HUDEP-2 (cell line): ENCODE measurements around the gene NOL8.

Experiments
- DNase-seq, 76 experiments: peaks; one replicate each; lab custom pipeline; 2025; ENCODE audit not compliant: unreplicated experiment in 76 of 76; lab: John Stamatoyannopoulos, UW

NOL8 gene

GRCh38 chr9:92313624-92314012 lies 11.5 kb downstream of the NOL8 start:
- DNase-seq, result no peak

- peak in 6 of 76 experiments; percentile 1 to 27 (median 12) for DNase-seq
Measured at GRCh38 chr9:92312887-92313623, 12.1 kb downstream of the NOL8 start.

- DNase-seq, result no peak
Measured at GRCh38 chr9:92310562-92310961, 14.6 kb downstream of the NOL8 start.

- no peak for DNase-seq
Measured at GRCh38 chr9:92308893-92309292, 16.3 kb downstream of the NOL8 start.

DNA sequence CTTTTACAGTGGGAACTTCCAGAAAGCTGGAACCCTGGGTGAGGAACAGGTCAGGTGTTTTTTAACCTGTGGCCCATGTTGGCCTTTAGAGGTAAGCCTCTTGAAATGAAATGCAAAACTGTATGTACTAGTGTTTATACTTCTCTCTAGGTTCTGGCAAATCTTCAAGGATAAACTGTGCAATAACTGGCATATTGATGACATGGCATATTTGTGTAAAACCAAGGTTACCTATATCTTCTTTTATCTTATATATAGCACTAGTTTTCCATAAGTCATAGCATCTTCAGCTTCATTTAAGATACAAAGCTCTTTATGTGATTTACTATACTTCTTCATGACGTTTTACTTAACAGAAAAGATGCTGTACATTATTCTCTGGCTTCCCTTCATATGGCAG lies 24.2 kb downstream of the NOL8 start:
- no peak for DNase-seq

DNA sequence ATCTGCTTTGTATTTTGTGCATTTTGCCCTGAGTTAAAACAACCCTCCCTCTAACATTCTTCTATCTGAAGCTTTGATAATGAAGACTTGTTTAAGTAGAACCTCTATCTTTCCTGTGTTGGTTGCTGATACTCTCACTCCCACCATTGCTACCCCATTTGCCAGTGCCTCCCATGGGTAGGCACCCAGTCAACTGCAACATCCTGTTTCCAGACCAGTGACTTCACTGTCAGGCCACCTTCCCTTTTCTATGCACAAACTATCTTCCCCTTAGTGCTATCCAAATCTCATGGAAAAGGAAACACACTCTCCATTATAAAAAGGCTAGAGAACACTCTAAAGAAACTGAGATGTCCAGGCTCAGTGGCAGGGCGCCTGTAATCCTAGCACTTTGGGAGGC lies 26.0 kb downstream of the NOL8 start:
- DNase-seq, result no peak

DNA sequence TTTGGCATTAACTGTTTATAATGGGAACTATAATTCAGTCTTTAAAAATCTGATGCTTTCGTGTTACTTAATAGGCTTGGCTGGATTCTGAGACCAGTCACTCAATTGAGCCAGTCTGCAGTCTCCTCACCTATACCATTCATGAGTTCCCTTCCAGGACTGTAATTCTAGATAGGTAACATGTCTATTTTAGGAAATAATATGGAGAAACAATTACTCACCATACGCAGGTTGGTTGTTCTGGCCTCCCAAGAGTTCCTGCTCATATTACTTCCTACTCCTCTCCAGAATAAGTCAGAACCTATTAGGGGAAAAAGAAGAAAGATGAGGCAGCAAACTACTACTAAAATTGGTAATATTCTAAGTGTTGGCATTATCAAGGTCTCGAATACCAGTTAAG lies 27.1 kb downstream of the NOL8 start:
- no peak for DNase-seq

DNA sequence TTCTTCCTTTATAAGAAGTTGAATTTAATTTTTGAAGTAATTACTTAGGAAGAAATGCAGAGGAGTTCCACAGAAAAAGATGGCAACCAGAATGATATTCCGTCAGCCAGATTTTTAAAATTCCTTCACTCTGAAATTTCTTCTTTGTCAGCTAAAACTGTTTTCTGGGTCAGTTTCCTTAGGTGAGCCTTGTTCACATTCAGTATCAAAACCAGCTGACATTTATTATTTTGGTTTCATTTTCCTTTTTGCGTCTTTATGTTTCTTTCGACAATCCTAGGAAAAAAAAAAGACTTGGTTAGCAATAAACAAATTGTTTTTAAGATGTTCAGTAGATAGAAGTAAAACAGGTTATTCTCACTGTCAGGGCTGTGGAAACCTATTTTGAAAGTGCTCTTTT lies 27.5 kb downstream of the NOL8 start:
- DNase-seq, result no peak

- peak in 55 of 76 experiments; percentile 3 to 80 (median 29) for DNase-seq
Measured at GRCh38 chr9:92295827-92296258, 29.3 kb downstream of the NOL8 start.

- peak in 72 of 76 experiments; percentile 6 to 89 (median 64) for DNase-seq
Measured at GRCh38 chr9:92295240-92295790, 29.8 kb downstream of the NOL8 start.

DNA sequence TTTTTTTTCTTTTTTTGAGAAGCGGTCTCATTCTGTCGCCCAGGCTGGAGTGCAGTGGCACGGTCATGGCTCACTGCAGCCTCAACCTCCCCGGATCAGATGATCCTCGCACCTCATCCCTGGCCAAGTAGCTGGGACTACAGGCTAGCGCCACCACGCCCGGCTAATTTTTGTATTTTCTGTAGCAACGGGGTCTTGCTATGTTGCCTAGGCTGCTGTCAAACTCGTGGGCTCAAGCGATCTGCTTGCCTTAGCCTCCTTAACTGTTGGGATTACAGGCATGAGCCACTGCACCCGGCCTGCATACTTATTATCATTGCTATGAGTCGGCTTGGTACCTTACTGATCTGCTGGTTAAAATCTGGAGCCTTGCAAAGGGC lies 30.9 kb downstream of the NOL8 start:
- DNase-seq, result peak in 31 of 76 experiments; percentile 3 to 62 (median 19)

DNA sequence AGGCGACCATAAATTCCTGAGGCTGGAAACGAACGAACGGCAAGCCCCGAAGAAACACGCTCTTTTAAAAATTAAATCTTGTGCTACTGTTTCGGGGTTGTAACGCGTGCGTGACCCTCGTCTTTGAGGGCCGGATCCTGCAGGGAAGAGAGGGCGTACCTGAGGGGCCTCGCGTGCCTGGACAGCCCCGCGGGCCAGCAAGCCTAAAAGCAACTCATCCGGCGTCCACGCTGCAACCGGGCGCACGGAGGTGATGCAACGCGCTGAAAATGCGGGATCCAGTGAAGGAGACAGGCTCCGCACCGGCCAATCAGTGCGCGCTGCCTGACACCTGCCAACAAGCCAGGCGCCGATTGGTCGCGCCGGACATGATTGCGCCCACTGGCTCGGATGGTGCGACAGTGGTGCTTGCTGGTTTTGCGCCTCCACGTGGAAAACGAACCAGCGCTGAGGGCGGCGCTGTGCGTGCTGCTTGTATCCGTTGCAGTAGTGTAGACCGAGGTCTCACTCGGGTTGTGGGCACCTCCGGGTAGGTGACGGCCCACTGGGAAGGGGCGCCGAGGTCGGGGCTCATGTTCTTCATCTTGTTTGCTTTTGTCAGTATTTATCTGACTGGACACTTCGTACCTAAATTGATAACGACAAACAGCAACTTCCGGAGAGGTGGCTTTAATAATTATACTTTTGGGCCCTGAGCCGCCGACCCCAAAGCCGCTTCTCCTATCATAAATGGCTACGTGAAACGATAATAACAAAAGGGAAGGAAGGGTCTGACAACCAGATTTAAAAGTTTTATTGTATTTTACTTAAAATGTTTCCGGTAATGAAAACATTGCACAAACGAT lies 31.5 kb downstream of the NOL8 start, which contains the start of gene IARS1:
Gene IARS1 (minus strand): TSS at position 246 of the 845 bp plus-strand sequence. CDS start 4,278 bp downstream, outside the sequence.
- peak; percentile 48 to 99 (median 97) for DNase-seq

DNA sequence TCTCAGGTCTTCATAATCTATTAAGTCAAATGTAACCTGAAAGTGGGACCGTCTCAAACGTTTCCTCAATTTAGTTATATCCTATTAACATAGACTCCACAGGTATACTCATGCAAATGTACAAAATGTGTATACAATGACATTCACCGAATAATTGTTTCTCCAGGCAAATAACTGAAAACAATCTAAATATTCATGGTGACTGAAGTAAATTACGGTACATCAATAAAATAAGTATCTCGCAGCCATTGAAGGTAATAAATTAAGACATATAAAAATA lies 32.1 kb downstream of the NOL8 start:
- no peak for DNase-seq

DNA sequence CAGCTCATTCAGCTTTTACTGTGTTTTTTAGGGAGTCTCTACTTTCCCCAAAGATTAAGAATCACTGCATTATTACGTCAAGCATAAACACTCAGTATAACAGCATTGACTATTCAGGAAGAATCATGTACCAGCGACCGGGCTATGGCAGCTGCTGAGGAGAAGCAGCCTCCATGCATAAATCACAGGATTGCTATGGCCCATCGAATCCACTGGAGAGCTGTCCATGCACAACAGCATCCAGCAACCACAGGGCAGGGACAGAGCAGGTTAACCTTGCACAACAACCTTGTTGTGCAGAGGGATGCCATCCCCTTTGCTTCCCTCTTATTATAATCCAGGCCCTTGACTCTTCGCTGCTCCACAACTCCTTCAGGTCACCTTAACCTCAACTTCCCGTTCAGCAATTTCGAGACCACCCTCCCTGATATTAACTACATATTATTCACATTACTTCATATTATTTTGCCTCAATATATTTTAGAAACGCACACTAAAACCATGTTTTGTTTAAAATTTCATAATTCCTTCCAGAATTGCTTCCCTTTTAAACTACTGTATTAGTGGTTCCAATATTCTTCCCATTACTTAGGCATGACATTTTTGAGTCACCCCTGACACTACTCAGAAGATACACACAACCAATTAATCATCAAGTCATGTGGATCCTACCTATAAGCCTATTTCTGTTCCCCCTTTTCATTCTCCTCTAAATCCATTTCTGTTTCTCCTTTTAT lies 32.6 kb downstream of the NOL8 start:
- DNase-seq, result peak in 1 of 76 experiments; percentile 5

GRCh38 chr9:92291577-92291976 lies 33.6 kb downstream of the NOL8 start:
- DNase-seq, result peak in 5 of 76 experiments; percentile 3 to 26 (median 8)

DNA sequence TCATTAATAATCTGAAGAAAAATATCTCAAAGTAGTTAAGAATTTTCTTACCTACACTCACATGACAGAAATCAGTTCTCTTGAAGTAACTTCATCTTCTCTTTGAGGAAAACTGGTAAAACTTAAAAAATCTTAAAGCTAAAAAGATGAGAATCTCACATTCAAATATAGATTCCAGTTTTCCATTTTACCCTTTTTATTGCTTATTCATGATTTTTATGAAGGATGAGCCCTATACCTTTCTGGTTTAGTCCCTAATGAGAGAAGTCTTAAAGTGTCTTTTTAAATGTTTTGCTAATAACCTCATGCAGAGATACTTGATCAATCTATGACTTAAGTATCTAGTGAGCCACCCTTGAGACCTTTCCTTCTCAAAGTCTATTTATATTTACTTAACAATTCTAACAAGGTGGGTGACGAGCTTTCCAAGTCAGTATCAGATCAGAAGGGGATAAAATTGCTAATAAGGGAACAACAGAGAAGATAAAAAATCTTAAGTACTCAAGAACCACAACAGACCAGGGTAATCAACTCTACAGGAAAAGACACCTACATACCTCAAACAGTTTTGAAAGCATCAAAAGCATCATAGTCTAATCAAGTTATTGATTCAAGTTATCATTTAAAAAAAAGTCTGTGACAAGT lies 34.2 kb downstream of the NOL8 start:
- no peak for DNase-seq

DNA sequence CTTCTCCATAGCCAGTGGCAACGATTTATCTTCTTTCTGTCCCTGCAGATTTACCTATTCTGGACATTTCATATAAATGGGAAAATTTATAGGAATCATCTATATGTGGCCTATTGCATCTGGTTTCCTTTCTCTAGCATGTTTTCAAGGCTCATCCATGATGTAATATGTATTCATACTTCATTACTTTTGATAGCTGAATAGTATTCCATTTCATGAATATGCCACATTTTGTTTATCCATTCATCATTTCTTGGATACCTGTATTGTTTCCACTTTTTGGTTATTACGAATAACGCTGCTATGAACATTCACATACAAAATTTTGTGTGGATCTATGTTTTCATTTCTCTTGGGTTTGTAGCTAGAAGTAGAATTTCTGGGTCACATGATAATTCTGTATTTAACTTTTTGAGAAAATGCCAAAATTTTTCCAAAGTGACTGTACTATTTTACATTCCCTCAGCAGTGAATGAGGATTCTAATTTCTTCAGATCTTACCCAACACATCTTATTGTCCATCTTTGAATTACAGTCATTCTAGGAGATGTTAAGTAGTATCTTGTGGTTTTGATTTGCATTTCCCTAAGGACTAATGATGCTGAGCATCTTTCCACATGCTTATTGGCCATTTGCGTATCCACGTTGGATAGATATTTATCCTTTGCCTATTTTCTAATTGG lies 35.3 kb downstream of the NOL8 start:
- no peak for DNase-seq

DNA sequence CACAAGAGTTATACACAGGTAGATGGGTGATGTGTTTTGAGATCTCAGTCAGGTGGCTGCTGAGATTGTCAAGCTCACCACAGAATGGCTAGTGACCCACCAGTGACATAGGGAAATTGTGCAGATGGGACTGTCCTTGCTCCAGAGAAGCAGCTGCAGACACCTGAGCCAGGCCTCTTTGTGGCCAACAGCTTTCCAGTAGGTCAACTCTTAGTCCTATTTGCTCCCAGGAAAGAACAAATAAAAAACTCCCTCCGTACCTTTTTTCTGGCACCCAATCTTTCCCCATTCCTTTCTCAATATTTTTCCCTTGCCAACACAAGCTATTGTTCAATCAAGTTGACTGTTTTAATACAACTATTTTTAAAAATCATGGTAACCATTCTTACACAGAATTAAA lies 45.8 kb downstream of the NOL8 start:
- no peak for DNase-seq

DNA sequence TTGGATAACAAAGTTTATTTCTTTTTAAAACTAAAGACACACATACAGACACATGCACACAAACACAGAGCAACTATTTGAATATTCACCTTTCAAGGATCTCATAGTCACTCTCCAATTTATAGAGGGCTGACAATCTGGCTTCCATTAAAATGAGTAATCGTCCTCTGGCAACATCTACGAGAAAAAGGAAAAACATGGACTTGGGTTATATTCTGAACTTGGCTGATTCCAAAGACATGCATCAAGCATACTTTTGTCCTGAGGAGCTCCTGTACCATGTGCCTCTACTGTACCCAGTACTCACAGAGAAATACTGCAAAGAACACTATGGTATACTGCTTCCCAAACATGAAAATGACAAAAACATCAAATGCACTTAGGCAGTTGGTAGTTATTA lies 47.0 kb downstream of the NOL8 start:
- no peak for DNase-seq
